ENCODE measurements around the gene LPCAT1.

DNA sequence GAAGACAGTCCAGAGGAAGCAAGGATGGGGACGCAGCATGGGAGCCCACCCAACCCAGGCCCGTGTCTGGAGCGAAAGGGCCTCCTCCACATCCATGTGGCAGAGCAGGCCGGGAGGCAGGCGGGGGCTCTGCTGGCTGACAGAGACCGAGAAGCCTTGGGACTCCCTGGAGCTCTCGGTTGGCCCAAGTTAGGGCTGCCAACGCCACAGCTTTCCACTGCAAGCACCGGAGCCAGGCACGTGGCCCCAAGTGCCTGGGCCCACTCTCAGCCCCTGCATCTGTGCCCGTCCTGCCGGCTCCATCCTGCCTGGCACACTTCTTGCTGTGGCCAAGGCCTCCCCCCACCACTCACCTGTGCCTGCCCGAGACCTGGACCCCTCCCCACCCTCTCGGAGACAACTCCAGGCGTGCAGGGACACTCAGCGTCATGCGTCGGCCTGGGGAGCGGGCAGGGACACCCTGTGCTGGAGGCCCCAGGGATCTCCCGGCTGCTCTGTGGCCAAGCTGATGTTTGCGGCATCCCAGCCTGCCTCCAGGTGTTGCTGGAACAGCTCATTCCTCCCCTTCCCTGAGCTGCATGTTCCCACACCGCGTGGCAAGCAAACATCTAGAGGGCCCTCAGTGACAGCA is 110.0 kb downstream of the LPCAT1 start:
- TF ChIP-seq, protein P1, sequence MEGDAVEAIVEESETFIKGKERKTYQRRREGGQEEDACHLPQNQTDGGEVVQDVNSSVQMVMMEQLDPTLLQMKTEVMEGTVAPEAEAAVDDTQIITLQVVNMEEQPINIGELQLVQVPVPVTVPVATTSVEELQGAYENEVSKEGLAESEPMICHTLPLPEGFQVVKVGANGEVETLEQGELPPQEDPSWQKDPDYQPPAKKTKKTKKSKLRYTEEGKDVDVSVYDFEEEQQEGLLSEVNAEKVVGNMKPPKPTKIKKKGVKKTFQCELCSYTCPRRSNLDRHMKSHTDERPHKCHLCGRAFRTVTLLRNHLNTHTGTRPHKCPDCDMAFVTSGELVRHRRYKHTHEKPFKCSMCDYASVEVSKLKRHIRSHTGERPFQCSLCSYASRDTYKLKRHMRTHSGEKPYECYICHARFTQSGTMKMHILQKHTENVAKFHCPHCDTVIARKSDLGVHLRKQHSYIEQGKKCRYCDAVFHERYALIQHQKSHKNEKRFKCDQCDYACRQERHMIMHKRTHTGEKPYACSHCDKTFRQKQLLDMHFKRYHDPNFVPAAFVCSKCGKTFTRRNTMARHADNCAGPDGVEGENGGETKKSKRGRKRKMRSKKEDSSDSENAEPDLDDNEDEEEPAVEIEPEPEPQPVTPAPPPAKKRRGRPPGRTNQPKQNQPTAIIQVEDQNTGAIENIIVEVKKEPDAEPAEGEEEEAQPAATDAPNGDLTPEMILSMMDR (IDR thresholded peaks at IDR 0.05; ENCODE audit: poor library complexity), result no peak
- TF ChIP-seq EZH2 (IDR thresholded peaks at IDR 0.05; ENCODE audit: borderline replicate concordance), result no peak
